GM23338 (cell line): ENCODE data around the gene COL4A1. TPM values are rescaled to one million over a fixed set of nuclear protein-coding genes. Genes with fewer than 3 reads are reported as not detected.

Experiments used
- ATAC-seq: fragments of 200-7000 bp; cut with Tn5 transposase; 3 replicates; pipeline ENCODE4 v1.9.1; 2020
- DNase-seq: peaks from one replicate; pipeline ENCODE4 v3.0.0-alpha.2; 2015; ENCODE audit warnings: low spot score
- H2AFZ ChIP-seq: fragments of 200-600 bp; sonication (generic); 2 replicates; pipeline ENCODE4 v1.8.0; 2016; ENCODE audit warnings: antibody characterized with exemption, mild to moderate bottlenecking, moderate library complexity
- H3F3A ChIP-seq: fragments of 200-600 bp; sonication (generic); replicated peaks from 2 replicates; pipeline ENCODE4 v1.8.0; 2017; ENCODE audit warnings: antibody characterized with exemption, mixed run types, low read depth
- H3K27ac ChIP-seq: fragments of 200-600 bp; sonication (generic); 2 replicates; pipeline ENCODE4 v1.6.1; 2016; ENCODE audit warnings: low read depth
- H3K27me3 ChIP-seq: fragments of 200-600 bp; sonication (generic); 2 replicates; pipeline ENCODE4 v1.8.0; 2016; ENCODE audit warnings: mild to moderate bottlenecking, mixed run types, moderate library complexity; ENCODE audit not compliant: insufficient read depth
- H3K36me3 ChIP-seq: fragments of 200-600 bp; sonication (generic); 2 replicates; pipeline ENCODE4 v1.8.0; 2016; ENCODE audit warnings: mild to moderate bottlenecking; ENCODE audit not compliant: insufficient read depth
- H3K4me1 ChIP-seq: fragments of 200-600 bp; sonication (generic); 2 replicates; pipeline ENCODE4 v1.8.0; 2016; ENCODE audit warnings: mild to moderate bottlenecking, moderate library complexity; ENCODE audit not compliant: insufficient read depth
- H3K4me2 ChIP-seq: fragments of 200-600 bp; sonication (generic); 2 replicates; pipeline ENCODE4 v1.7.1; 2017; ENCODE audit warnings: mixed run types
- H3K4me3 ChIP-seq: fragments of 200-600 bp; sonication (generic); 2 replicates; pipeline ENCODE4 v1.6.1; 2016; ENCODE audit warnings: mixed run types
- H3K79me2 ChIP-seq: fragments of 200-600 bp; sonication (generic); replicated peaks from 2 replicates; pipeline ENCODE4 v1.8.0; 2017; ENCODE audit warnings: mild to moderate bottlenecking; ENCODE audit not compliant: insufficient read depth
- H3K9me2 ChIP-seq: fragments of 200-600 bp; sonication (generic); 2 replicates; pipeline ENCODE4 v1.8.0; 2017; ENCODE audit not compliant: insufficient read depth
- H4K20me1 ChIP-seq: fragments of 200-600 bp; sonication (generic); replicated peaks from 2 replicates; pipeline ENCODE4 v1.8.0; 2017; ENCODE audit warnings: mild to moderate bottlenecking; ENCODE audit not compliant: insufficient read depth
- H3K27ac Mint-ChIP-seq: 2 replicates; pipeline ENCODE4 v1.8.0; 2020; ENCODE audit warnings: inconsistent platforms, mild to moderate bottlenecking, moderate library complexity, mixed read lengths
- H3K27me3 Mint-ChIP-seq: 3 replicates; pipeline ENCODE4 v1.8.0; 2022; ENCODE audit warnings: low read depth, mild to moderate bottlenecking, moderate library complexity, mixed read lengths, inconsistent platforms; ENCODE audit not compliant: insufficient read depth, poor library complexity
- H3K36me3 Mint-ChIP-seq: 3 replicates; pipeline ENCODE4 v1.8.0; 2021; ENCODE audit warnings: low read depth, mild to moderate bottlenecking, inconsistent platforms, moderate library complexity, mixed read lengths
- H3K4me1 Mint-ChIP-seq: 3 replicates; pipeline ENCODE4 v1.8.0; 2020; ENCODE audit warnings: mild to moderate bottlenecking, inconsistent platforms, mixed read lengths
- H3K4me3 Mint-ChIP-seq: 3 replicates; pipeline ENCODE4 v1.8.0; 2021; ENCODE audit warnings: moderate library complexity, mild to moderate bottlenecking, inconsistent platforms, mixed read lengths
- H3K9me3 Mint-ChIP-seq: 3 replicates; pipeline ENCODE4 v1.8.0; 2020; ENCODE audit warnings: moderate library complexity, mild to moderate bottlenecking, inconsistent platforms, mixed read lengths
- CREB1 ChIP-seq: fragments of 250-450 bp; sonication (Bioruptor Pico); IDR thresholded peaks from 2 replicates; pipeline ENCODE4 v1.5.0; 2020; ENCODE audit warnings: low read depth, mild to moderate bottlenecking, moderate library complexity
- CTCF ChIP-seq, 2 experiments: fragments of 200-600 bp in 1 of 2; sonication (generic) in 1 of 2; conservative IDR thresholded peaks; 2 replicates each; pipeline versions ENCODE4 v1.5.1 to v1.6.1; 2016 to 2017; ENCODE audit warnings: antibody characterized with exemption in 2 of 2, low read depth in 2 of 2, mild to moderate bottlenecking in 2 of 2, moderate library complexity in 1 of 2
- REST ChIP-seq: IDR thresholded peaks from one replicate; pipeline ENCODE4 v1.6.1; 2018; ENCODE audit warnings: antibody characterized with exemption; ENCODE audit not compliant: unreplicated experiment
- STAT1 ChIP-seq: IDR thresholded peaks from one replicate; pipeline ENCODE4 v1.6.1; 2016; ENCODE audit warnings: antibody characterized with exemption; ENCODE audit not compliant: unreplicated experiment
- ZNF114 ChIP-seq: fragments of 250-450 bp; sonication (Bioruptor Pico); IDR thresholded peaks from 2 replicates; pipeline ENCODE4 v1.5.0; 2020; ENCODE audit warnings: mild to moderate bottlenecking, moderate library complexity
- ZNF462 ChIP-seq: fragments of 250-450 bp; sonication (Bioruptor Pico); IDR thresholded peaks from 2 replicates; pipeline ENCODE4 v1.5.0; 2020; ENCODE audit warnings: mild to moderate bottlenecking, moderate library complexity
- polyA plus RNA-seq: library from polyadenylated mRNA; unstranded; fragments of >200 nt; fragmentation: Nextera tagmentation; extraction: Ambion mirVana; gene quantifications from 2 replicates; pipeline ENCODE4 v1.2.1, GENCODE V29; 2016
- total RNA-seq: library from RNA; depleted of rRNA; stranded (reverse); fragments of >200 nt; shearing (Covaris generic); gene quantifications from 2 replicates; pipeline ENCODE4 v1.2.3, GENCODE V29; 2014

COL4A1 gene
- total and polyA plus RNA-seq, 2 experiments from 2014 or later: 39.1 to 110 TPM

GRCh38 chr13:110284779-110285484 is 22.0 kb downstream of the COL4A1 start (continued):
- no peak for TF ChIP-seq REST
- no peak for TF ChIP-seq CTCF (conservative IDR thresholded peaks at IDR 0.05; ENCODE audit: low read depth in 2 of 2)
- no peak for TF ChIP-seq CREB1

- H3K27me3 ChIP-seq: no peaks in the 10 kb centered on the region
- H3K9me2 ChIP-seq: no peaks in the 10 kb centered on the region
- peaks cover 7% of the 10 kb centered on the region for H3K79me2 ChIP-seq
- H3K4me3 ChIP-seq: no peak overlapping the region
- DNase-seq (no peak), ATAC-seq (no peak)
- H3K4me1 ChIP-seq: no peaks in the 10 kb centered on the region
- 0 out of 3 replicates have a peak, but pooled peaks cover 3% of the 10 kb centered on the region for H3K4me1 Mint-ChIP-seq
- no peak overlapping the region for H2AFZ ChIP-seq
- H3K27ac Mint-ChIP-seq: no peak overlapping the region
- TF ChIP-seq ZNF462 (CRISPR knock-in tag) (no peak), CREB1 (no peak), CTCF (conservative IDR thresholded peaks at IDR 0.05; ENCODE audit: low read depth in 2 of 2) (no peak), STAT1 (no peak), ZNF114 (CRISPR knock-in tag) (no peak)
- H4K20me1 ChIP-seq: peaks cover 2% of the 10 kb centered on the region; the same call in 1 of the 2 replicates
- H3K36me3 ChIP-seq: no peaks in the 10 kb centered on the region
- peaks cover 3% of the 10 kb centered on the region; the same call in 1 of the 3 replicates for H3K36me3 Mint-ChIP-seq
- H3K4me3 Mint-ChIP-seq: no peak overlapping the region
- no peak overlapping the region for H3K27ac ChIP-seq
- H3K9me3 Mint-ChIP-seq: no peaks in the 10 kb centered on the region
- no peaks in the 10 kb centered on the region for H3F3A ChIP-seq
- no peak overlapping the region for H3K4me2 ChIP-seq
- peaks cover 5% of the 10 kb centered on the region for H3K27me3 Mint-ChIP-seq
These were observed 23.0 kb downstream of the COL4A1 start for GRCh38 chr13:110283736-110284517.
